A549 (cell line): ENCODE measurements around the gene CD79A. TPM values are rescaled to one million over a fixed set of nuclear protein-coding genes. Genes with fewer than 3 reads are reported as not detected.

Experiments used
- ATAC-seq, 2 experiments: fragments of 200-7000 bp in 1 of 2; fragments of >200 bp in 1 of 2; cut with Nextera tagmentation in 1 of 2; cut with Tn5 transposase in 1 of 2; 3 replicates each; pipeline versions ENCODE4 v1.8.0 to v1.9.1; 2018 to 2020; ENCODE audit warnings: mild to moderate bottlenecking in 1 of 2, moderate library complexity in 1 of 2
- CTCF ChIA-PET: fragments of 300-600 bp; sonication (Branson Sonifier 250); formaldehyde crosslinking; extraction: SDS; loops from one replicate; lab custom pipeline; 2021; ENCODE audit warnings: antibody characterized with exemption, inconsistent platforms; lab: Yijun Ruan, JAX
- POLR2A ChIA-PET: fragments of 350-600 bp; formaldehyde crosslinking; extraction: SDS; loops from one replicate; lab custom pipeline; 2021; ENCODE audit warnings: antibody characterized with exemption, inconsistent platforms; lab: Yijun Ruan, JAX
- DNase-seq, 2 experiments: peaks; one replicate each; pipeline versions ENCODE4 v3.0.0 to v3.0.0-alpha.2; 2011 to 2016; ENCODE audit warnings: low read depth in 1 of 2, low spot score in 1 of 2
- FAIRE-seq: peaks from 2 replicates; lab custom pipeline; 2011; peaks lifted over from hg19 to GRCh38; lab: Jason Lieb, UNC
- H3K27ac ChIP-seq, 2 experiments: fragments of >200 bp; sonication (Bioruptor Twin); formaldehyde crosslinking; 3 replicates each; pipeline ENCODE4 v1.5.1; 2016 to 2017
- H3K4me1 ChIP-seq: fragments of >200 bp; sonication (Bioruptor Twin); formaldehyde crosslinking; 3 replicates; pipeline ENCODE4 v1.6.1; 2016
- H3K4me2 ChIP-seq: fragments of >200 bp; sonication (Bioruptor Twin); formaldehyde crosslinking; 3 replicates; pipeline ENCODE4 v1.6.1; 2016
- H3K4me3 ChIP-seq: fragments of >200 bp; sonication (Bioruptor Twin); formaldehyde crosslinking; 3 replicates; pipeline ENCODE4 v1.5.1; 2016
- H3K9me3 ChIP-seq: fragments of >200 bp; sonication (Bioruptor Twin); formaldehyde crosslinking; 3 replicates; pipeline ENCODE4 v1.6.1; 2016
- CEBPB ChIP-seq, 2 experiments: fragments of >200 bp in 1 of 2; sonication (Bioruptor Twin) in 1 of 2; formaldehyde crosslinking in 1 of 2; IDR thresholded peaks; 2 replicates each; pipeline ENCODE4 v1.6.1; 2012 to 2016
- CHD4 ChIP-seq: fragments of 200-600 bp; sonication (generic); IDR thresholded peaks from 2 replicates; pipeline ENCODE4 v1.6.1; 2016; ENCODE audit warnings: antibody characterized with exemption, mild to moderate bottlenecking, borderline replicate concordance
- EP300 ChIP-seq, 2 experiments: fragments of >200 bp; sonication (Bioruptor Twin); formaldehyde crosslinking; IDR thresholded peaks; 2 replicates in 1 of 2; 3 replicates in 1 of 2; pipeline ENCODE4 v1.6.1; 2016 to 2017
- FOSB ChIP-seq: fragments of 250-450 bp; sonication (Bioruptor Pico); IDR thresholded peaks from 2 replicates; pipeline ENCODE4 v1.5.0; 2020; ENCODE audit warnings: mild to moderate bottlenecking, moderate library complexity
- FOSL2 ChIP-seq, 2 experiments: fragments of 450-650 bp in 1 of 2; fragments of >200 bp in 1 of 2; sonication (Bioruptor Twin) in 1 of 2; formaldehyde crosslinking; IDR thresholded peaks; 2 replicates each; pipeline versions ENCODE4 v1.5.0 to v1.6.1; 2016 to 2020; ENCODE audit warnings: mild to moderate bottlenecking in 1 of 2, moderate library complexity in 1 of 2
- GATA3 ChIP-seq: IDR thresholded peaks from 2 replicates; pipeline ENCODE4 v1.6.1; 2012; ENCODE audit warnings: borderline replicate concordance
- HDAC2 ChIP-seq: fragments of 200-600 bp; sonication (generic); IDR thresholded peaks from 2 replicates; pipeline ENCODE4 v1.6.1; 2016
- HOXA7 ChIP-seq: fragments of 250-450 bp; sonication (Bioruptor Pico); IDR thresholded peaks from 2 replicates; pipeline ENCODE4 v1.5.0; 2020; ENCODE audit warnings: mild to moderate bottlenecking, moderate library complexity
- JUN ChIP-seq, 2 experiments: fragments of >200 bp; sonication (Bioruptor Twin); formaldehyde crosslinking; IDR thresholded peaks; 2 replicates in 1 of 2; 3 replicates in 1 of 2; pipeline ENCODE4 v1.6.1; 2016 to 2017
- JUNB ChIP-seq: fragments of >200 bp; sonication (Bioruptor Twin); formaldehyde crosslinking; IDR thresholded peaks from 2 replicates; pipeline ENCODE4 v1.6.1; 2016
- KDM1A ChIP-seq: fragments of 200-600 bp; sonication (generic); IDR thresholded peaks from 2 replicates; pipeline ENCODE4 v1.6.1; 2016; ENCODE audit warnings: low read depth, mild to moderate bottlenecking
- KDM5A ChIP-seq: fragments of 200-600 bp; sonication (generic); IDR thresholded peaks from 2 replicates; pipeline ENCODE4 v1.6.1; 2016; ENCODE audit warnings: antibody characterized with exemption, mild to moderate bottlenecking
- POLR2A ChIP-seq: IDR thresholded peaks from 2 replicates; pipeline ENCODE4 v1.6.1; 2012; ENCODE audit warnings: mild to moderate bottlenecking, low read length
- RCOR1 ChIP-seq: fragments of 150-350 bp; IDR thresholded peaks from 2 replicates; pipeline ENCODE4 v1.6.1; 2014; ENCODE audit warnings: antibody characterized with exemption, low read length, low read depth
- REST ChIP-seq: fragments of 200-600 bp; sonication (generic); IDR thresholded peaks from 2 replicates; pipeline ENCODE4 v1.6.1; 2016; ENCODE audit warnings: antibody characterized with exemption, mild to moderate bottlenecking, moderate library complexity
- SREBF2 ChIP-seq: fragments of 450-650 bp; IDR thresholded peaks from 2 replicates; pipeline ENCODE4 v1.6.1; 2014; ENCODE audit warnings: mild to moderate bottlenecking, moderate library complexity
- TFCP2L1 ChIP-seq: fragments of 250-450 bp; sonication (Bioruptor Pico); IDR thresholded peaks from 2 replicates; pipeline ENCODE4 v1.5.0; 2021; ENCODE audit warnings: mild to moderate bottlenecking
- TP53 ChIP-seq: fragments of 250-450 bp; sonication (Bioruptor Pico); IDR thresholded peaks from 2 replicates; pipeline ENCODE4 v1.5.0; 2021; ENCODE audit warnings: mild to moderate bottlenecking, moderate library complexity
- ZSCAN20 ChIP-seq: fragments of 250-450 bp; sonication (Bioruptor Pico); IDR thresholded peaks from 2 replicates; pipeline ENCODE4 v1.8.0; 2022; ENCODE audit warnings: mild to moderate bottlenecking, moderate library complexity
- WGBS: methylation state at CpG from one replicate; pipeline ENCODE4 v1.1.6; 2017; ENCODE audit errors: missing lambda C conversion rate; 5-methylcytosine and 5-hydroxymethylcytosine counted together
- polyA plus RNA-seq, 4 experiments: library from polyadenylated mRNA; depleted of rRNA in 3 of 4; stranded (reverse); fragments of >200 nt; fragmentation: RNase III in 1 of 4; extraction: RNeasy Plus Mini Kit Qiagen cat#74134 plus additional on column Dnase treatment in 1 of 4; gene quantifications; 2 replicates in 3 of 4; 3 replicates in 1 of 4; pipeline ENCODE4 v1.2.3, GENCODE V29; 2011 to 2017
- TF ChIP-seq, protein P1 (sequence below): IDR thresholded peaks from 2 replicates; pipeline ENCODE4 v1.6.1; 2012; ENCODE audit warnings: low read depth, borderline replicate concordance
- TF ChIP-seq, protein P2 (sequence below): fragments of >200 bp; sonication (Bioruptor Twin); formaldehyde crosslinking; IDR thresholded peaks from 3 replicates; pipeline ENCODE4 v1.6.1; 2016

CD79A gene
- polyA plus RNA-seq, 2 of the 4 experiments (the other 2 are of a cell fraction), result 0.52 to 0.54 TPM

- peak overlapping the region in 1 of 2 experiments; percentile 21; a peak in 3 of 6 replicates for H3K27ac ChIP-seq
- no peak for FAIRE-seq
- H3K9me3 ChIP-seq, result no peaks in the 10 kb centered on the region
- WGBS, result 82% methylated on average over 10 of the region's 10 CpGs
- no peak overlapping the region for H3K4me3 ChIP-seq
- peaks cover 70% of the 10 kb centered on the region for H3K4me1 ChIP-seq
- ATAC-seq, result peak in 1 of 2 experiments; percentile 1; a peak in 3 of 6 replicates
- TF ChIP-seq TFCP2L1 (CRISPR knock-in tag) (0 out of 2 replicates have a peak, but pooled peaks have one; percentile 38), HOXA7 (CRISPR knock-in tag) (peak; percentile 42; the same call in 1 of the 2 replicates), FOSB (CRISPR knock-in tag) (no peak; the same call in 1 of the 2 replicates), RCOR1 (no peak)
- TF ChIP-seq, protein P1, sequence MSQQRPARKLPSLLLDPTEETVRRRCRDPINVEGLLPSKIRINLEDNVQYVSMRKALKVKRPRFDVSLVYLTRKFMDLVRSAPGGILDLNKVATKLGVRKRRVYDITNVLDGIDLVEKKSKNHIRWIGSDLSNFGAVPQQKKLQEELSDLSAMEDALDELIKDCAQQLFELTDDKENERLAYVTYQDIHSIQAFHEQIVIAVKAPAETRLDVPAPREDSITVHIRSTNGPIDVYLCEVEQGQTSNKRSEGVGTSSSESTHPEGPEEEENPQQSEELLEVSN, result no peak
- DNase-seq, result no peak
- POLR2A ChIA-PET, result interaction anchor here (0.6 to 1.8 kb wide), 4 partner anchors 8 to 96 kb away, joined by 3 to 25 read pairs (median 6); partner anchors contain the start of gene RPS19
- CTCF ChIA-PET, result interaction anchor here (1.2 to 7.0 kb wide), 6 partner anchors 9 to 167 kb away, joined by 3 to 77 read pairs (median 6); partner anchors contain the start of gene RPS19
- H3K4me2 ChIP-seq, result peak overlapping the region; percentile 37; the same call in 2 of the 3 replicates
Observed at GRCh38 chr19:41868120-41868988, 8.7 kb upstream of the CD79A start.

DNA sequence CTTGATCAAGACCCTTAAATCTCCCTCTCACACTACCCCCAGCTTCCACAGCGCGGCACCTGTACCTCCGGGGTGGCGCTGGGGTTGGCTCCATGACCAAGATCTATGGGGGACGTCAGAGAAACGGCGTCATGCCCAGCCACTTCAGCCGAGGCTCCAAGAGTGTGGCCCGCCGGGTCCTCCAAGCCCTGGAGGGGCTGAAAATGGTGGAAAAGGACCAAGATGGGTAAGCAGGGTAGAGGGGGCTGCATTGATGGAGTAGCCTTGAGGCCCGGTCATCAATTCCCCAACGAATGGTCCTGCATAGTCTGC, 8.1 kb upstream of the CD79A start:
- FAIRE-seq, result no peak
- POLR2A ChIA-PET, result interaction anchor here (0.6 to 1.8 kb wide), 4 partner anchors 9 to 96 kb away, joined by 3 to 25 read pairs (median 6); partner anchors contain the start of gene RPS19
- no peak overlapping the region for H3K27ac ChIP-seq

DNA sequence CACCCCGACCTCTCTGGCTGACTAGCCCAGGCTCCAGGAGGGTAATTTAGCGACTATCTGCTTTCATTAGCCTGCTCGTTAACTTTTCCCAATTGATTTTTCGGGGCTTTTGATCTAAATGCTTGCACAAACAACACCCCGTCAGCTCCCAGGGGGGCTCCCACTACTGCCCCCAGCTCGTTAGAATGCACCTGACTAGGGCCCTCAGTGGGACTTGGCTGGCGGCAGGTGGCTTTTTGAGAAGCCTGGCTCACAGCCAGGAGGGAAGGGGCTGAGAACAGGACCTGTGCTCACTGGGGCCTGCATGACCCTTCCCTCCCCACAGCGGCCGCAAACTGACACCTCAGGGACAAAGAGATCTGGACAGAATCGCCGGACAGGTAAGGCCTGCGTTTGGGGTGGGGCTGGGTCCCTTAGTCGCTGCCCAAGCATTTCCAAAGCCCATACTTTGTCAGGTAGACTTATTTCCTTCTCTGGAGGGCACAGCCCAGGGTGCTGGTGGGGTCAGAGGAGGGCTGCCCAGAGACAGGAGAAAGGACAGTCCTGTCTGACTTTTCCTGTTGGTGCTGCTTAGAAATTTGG, 7.6 kb upstream of the CD79A start:
- 0 out of 6 replicates have a peak overlapping the region, but pooled peaks of 1 of the 2 experiments have one; percentile 5 for H3K27ac ChIP-seq
- POLR2A ChIA-PET, result interaction anchor here (1.4 to 5.0 kb wide), 3 partner anchors 10 to 15 kb away, joined by 5 to 102 read pairs (median 25); partner anchors contain the start of gene RPS19
- CTCF ChIA-PET, result interaction anchor here (1.3 to 7.0 kb wide), 3 partner anchors 10 to 165 kb away, joined by 6 to 77 read pairs (median 7); partner anchors contain the start of gene RPS19
- ATAC-seq (no peak), FAIRE-seq (no peak), DNase-seq (no peak)
- WGBS, result 93% methylated on average over 13 of the region's 13 CpGs
- H3K9me3 ChIP-seq, result no peaks in the 10 kb centered on the region
- H3K4me3 ChIP-seq, result no peak overlapping the region
- H3K4me1 ChIP-seq, result peaks cover 59% of the 10 kb centered on the region
- TF ChIP-seq, protein P2, sequence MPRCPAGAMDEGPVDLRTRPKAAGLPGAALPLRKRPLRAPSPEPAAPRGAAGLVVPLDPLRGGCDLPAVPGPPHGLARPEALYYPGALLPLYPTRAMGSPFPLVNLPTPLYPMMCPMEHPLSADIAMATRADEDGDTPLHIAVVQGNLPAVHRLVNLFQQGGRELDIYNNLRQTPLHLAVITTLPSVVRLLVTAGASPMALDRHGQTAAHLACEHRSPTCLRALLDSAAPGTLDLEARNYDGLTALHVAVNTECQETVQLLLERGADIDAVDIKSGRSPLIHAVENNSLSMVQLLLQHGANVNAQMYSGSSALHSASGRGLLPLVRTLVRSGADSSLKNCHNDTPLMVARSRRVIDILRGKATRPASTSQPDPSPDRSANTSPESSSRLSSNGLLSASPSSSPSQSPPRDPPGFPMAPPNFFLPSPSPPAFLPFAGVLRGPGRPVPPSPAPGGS, result no peak
- TF ChIP-seq REST, result no peak
- no peak for TF ChIP-seq FOSL2 (IDR thresholded peaks at IDR 0.05)
- TF ChIP-seq FOSL2 (CRISPR knock-in tag; IDR thresholded peaks at IDR 0.05), result no peak
- TF ChIP-seq HDAC2, result no peak
- TF ChIP-seq TP53 (CRISPR knock-in tag), result no peak
- no peak for TF ChIP-seq SREBF2
- TF ChIP-seq CHD4, result no peak
- TF ChIP-seq CEBPB (IDR thresholded peaks at IDR 0.05), result no peak
- no peak for TF ChIP-seq EP300 (IDR thresholded peaks at IDR 0.05)
- TF ChIP-seq JUNB, result no peak
- TF ChIP-seq RCOR1, result no peak
- H3K4me2 ChIP-seq, result no peak overlapping the region

More for the DNA sequence above, 8.1 kb upstream of the CD79A start:
- no peak for ATAC-seq
- WGBS, result 92% methylated on average over 12 of the region's 12 CpGs
- TF ChIP-seq GATA3 (no peak), KDM1A (no peak), FOSL2 (IDR thresholded peaks at IDR 0.05) (no peak), FOSL2 (CRISPR knock-in tag; IDR thresholded peaks at IDR 0.05) (no peak), KDM5A (no peak), CEBPB (IDR thresholded peaks at IDR 0.05) (no peak), POLR2A (no peak), JUN (IDR thresholded peaks at IDR 0.05) (no peak), ZSCAN20 (CRISPR knock-in tag) (no peak)
- TF ChIP-seq, all 56 proteins: peak for 0
- no peak overlapping the region for H3K4me2 ChIP-seq
- DNase-seq, result no peak
- no peaks in the 10 kb centered on the region for H3K9me3 ChIP-seq
- peaks cover 64% of the 10 kb centered on the region for H3K4me1 ChIP-seq
- CTCF ChIA-PET, result interaction anchor here (1.3 to 7.0 kb wide), 3 partner anchors 9 to 166 kb away, joined by 6 to 77 read pairs (median 7); partner anchors contain the start of gene RPS19
- H3K4me3 ChIP-seq, result no peak overlapping the region
